ENCODE measurements around the gene SLC29A1.

Gene SLC29A1

DNA sequence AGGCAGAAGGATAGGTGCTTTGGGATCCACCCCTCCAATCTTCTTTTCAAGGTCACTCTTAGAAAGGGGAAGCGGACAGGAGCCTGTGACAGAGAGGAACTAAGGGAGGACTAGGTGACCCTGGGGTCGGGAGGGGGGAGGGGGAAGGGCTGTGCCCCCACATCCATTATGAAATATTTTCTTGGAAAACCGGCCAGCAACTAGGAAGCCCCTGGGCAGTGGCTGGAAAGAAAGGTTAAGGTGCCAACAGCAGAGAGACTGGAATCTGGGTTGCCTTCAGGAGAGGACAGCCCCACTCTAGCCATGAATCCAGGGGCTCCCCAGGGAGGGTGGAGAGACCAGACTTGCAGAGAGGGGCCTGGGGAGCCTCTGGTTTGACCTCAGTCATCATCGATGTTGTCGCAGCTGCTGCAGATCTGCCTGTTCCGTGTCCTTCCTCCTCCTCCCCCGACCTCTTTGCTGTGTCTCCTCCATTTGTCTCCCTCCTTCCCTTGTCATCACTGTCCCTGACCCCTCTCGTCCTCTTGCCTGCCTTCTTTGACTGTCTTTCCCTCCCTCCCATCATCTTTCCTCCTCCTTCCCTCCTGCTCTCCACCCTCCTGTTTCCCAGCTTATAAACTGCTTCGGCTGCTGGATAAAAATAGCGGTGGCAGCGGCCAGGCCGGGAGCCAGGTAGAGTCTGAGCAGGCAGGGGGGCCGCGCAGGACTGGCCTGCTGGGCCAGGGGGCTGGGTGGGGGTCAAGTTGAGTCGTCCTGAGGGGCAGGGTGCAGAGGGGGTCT lies 3.2 kb downstream of the SLC29A1 start:
- H3K4me1 ChIP-seq (ENCODE audit: low read length), result peaks cover 36% of the 10 kb centered on the region
- TF ChIP-seq EZH2phosphoT487 (IDR thresholded peaks at IDR 0.05; ENCODE audit: low read depth), result no peak
- TF ChIP-seq, protein P1, sequence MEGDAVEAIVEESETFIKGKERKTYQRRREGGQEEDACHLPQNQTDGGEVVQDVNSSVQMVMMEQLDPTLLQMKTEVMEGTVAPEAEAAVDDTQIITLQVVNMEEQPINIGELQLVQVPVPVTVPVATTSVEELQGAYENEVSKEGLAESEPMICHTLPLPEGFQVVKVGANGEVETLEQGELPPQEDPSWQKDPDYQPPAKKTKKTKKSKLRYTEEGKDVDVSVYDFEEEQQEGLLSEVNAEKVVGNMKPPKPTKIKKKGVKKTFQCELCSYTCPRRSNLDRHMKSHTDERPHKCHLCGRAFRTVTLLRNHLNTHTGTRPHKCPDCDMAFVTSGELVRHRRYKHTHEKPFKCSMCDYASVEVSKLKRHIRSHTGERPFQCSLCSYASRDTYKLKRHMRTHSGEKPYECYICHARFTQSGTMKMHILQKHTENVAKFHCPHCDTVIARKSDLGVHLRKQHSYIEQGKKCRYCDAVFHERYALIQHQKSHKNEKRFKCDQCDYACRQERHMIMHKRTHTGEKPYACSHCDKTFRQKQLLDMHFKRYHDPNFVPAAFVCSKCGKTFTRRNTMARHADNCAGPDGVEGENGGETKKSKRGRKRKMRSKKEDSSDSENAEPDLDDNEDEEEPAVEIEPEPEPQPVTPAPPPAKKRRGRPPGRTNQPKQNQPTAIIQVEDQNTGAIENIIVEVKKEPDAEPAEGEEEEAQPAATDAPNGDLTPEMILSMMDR (IDR thresholded peaks at IDR 0.05; ENCODE audit: low read depth, low read length), result no peak
- H3K9me3 ChIP-seq (ENCODE audit: insufficient read depth, low read length), result no peaks in the 10 kb centered on the region
- H3K27ac ChIP-seq (ENCODE audit: low read length), result peak overlapping the region; percentile 36; the same call in 1 of the 2 replicates
- peaks cover 57% of the 10 kb centered on the region for H3K79me2 ChIP-seq (ENCODE audit: low read length)
- no peak overlapping the region for H2AFZ ChIP-seq (ENCODE audit: low read depth, low read length)
- H3K9ac ChIP-seq (ENCODE audit: low read length), result peak overlapping the region; percentile 2; the same call in 1 of the 2 replicates
- H3K27me3 ChIP-seq (ENCODE audit: low read depth, low read length), result no peaks in the 10 kb centered on the region
- H3K36me3 ChIP-seq (replicated peaks; ENCODE audit: low read depth, low read length), result peaks cover 44% of the 10 kb centered on the region
- H3K4me3 ChIP-seq (ENCODE audit: low read length), result peak overlapping the region; percentile 83; the same call in 1 of the 2 replicates
- peaks cover 45% of the 10 kb centered on the region for H4K20me1 ChIP-seq (ENCODE audit: insufficient read depth, low read length)
- peak overlapping the region; percentile 45 for H3K4me2 ChIP-seq (ENCODE audit: low read length)

DNA sequence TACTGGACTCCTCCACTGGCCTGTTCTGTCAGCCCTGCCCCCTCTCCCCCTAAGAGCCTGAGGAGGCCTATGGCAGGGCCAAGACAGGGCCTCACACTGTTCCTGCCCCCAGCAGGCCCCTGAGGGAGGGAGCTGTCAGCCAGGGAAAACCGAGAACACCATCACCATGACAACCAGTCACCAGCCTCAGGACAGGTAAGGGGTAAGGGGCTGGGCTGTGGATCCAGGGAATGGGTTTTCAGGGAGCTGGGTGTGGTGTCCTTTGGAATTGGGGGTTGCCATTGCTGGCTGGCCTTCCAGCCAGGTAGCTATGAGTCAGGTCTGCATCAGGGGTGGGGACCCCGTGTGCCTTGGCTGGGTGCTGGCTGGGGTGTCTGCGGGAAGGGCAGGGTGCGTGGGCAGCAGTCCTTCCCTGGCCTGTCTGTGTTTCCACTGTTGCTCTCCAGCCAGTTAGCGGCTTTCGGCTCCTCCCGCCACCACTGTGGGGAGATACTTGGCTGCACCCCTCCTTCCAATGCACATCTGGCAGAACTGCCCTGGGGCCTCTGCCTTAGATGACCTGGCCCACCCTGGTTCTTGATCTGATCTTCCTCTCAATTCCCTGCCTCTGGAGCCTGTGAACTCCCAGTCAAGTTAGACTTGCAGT lies 3.9 kb downstream of the SLC29A1 start:
- H3K79me2 ChIP-seq (ENCODE audit: low read length), result peaks cover 57% of the 10 kb centered on the region
- TF ChIP-seq EZH2phosphoT487 (IDR thresholded peaks at IDR 0.05; ENCODE audit: low read depth), result no peak
- TF ChIP-seq, protein P1 (IDR thresholded peaks at IDR 0.05; ENCODE audit: low read depth, low read length), result no peak
- no peak overlapping the region for H3K9ac ChIP-seq (ENCODE audit: low read length)
- no peak overlapping the region for H3K27ac ChIP-seq (ENCODE audit: low read length)
- no peak overlapping the region for H3K4me2 ChIP-seq (ENCODE audit: low read length)
- H4K20me1 ChIP-seq (ENCODE audit: insufficient read depth, low read length), result peaks cover 45% of the 10 kb centered on the region
- no peaks in the 10 kb centered on the region for H3K9me3 ChIP-seq (ENCODE audit: insufficient read depth, low read length)
- no peak overlapping the region for H2AFZ ChIP-seq (ENCODE audit: low read depth, low read length)
- peaks cover 50% of the 10 kb centered on the region for H3K36me3 ChIP-seq (replicated peaks; ENCODE audit: low read depth, low read length)
- peaks cover 31% of the 10 kb centered on the region for H3K4me1 ChIP-seq (ENCODE audit: low read length)
- H3K27me3 ChIP-seq (ENCODE audit: low read depth, low read length), result no peaks in the 10 kb centered on the region
- H3K4me3 ChIP-seq (ENCODE audit: low read length), result no peak overlapping the region

DNA sequence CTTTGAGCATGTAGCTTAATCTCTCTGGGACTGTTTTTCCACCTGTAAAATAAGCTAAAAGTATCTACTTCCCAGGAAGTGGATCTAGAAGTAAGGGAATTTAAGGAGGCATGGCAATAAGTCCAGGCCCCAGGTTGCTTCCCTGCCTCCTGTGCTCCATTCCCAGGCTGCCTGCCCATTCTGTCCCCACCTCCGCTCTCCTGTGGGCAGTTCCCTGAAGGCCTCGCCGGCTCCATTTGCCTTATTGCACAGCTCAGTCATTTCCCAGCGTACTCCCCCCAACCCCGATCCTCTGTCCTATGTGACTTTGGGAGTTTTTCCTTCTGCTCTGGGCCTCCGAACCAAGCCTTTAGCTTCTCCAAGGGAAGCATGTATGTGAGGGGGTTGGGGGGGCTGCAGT lies 4.6 kb downstream of the SLC29A1 start:
- Histone ChIP-seq H3K36me3 (replicated peaks; ENCODE audit: low read depth, low read length) (peaks cover 58% of the 10 kb centered on the region), H3K4me2 (ENCODE audit: low read length) (no peak overlapping the region), H3K4me1 (ENCODE audit: low read length) (peaks cover 23% of the 10 kb centered on the region), H3K9me3 (ENCODE audit: insufficient read depth, low read length) (no peaks in the 10 kb centered on the region), H3K9ac (ENCODE audit: low read length) (no peak overlapping the region), H3K27ac (ENCODE audit: low read length) (no peak overlapping the region), H3K79me2 (ENCODE audit: low read length) (peaks cover 54% of the 10 kb centered on the region), H2AFZ (ENCODE audit: low read depth, low read length) (no peak overlapping the region), H3K4me3 (ENCODE audit: low read length) (no peak overlapping the region), H3K27me3 (ENCODE audit: low read depth, low read length) (no peaks in the 10 kb centered on the region), H4K20me1 (ENCODE audit: insufficient read depth, low read length) (peaks cover 45% of the 10 kb centered on the region)
- TF ChIP-seq, protein P1 (IDR thresholded peaks at IDR 0.05; ENCODE audit: low read depth, low read length), result no peak
- no peak for TF ChIP-seq EZH2phosphoT487 (IDR thresholded peaks at IDR 0.05; ENCODE audit: low read depth)

DNA sequence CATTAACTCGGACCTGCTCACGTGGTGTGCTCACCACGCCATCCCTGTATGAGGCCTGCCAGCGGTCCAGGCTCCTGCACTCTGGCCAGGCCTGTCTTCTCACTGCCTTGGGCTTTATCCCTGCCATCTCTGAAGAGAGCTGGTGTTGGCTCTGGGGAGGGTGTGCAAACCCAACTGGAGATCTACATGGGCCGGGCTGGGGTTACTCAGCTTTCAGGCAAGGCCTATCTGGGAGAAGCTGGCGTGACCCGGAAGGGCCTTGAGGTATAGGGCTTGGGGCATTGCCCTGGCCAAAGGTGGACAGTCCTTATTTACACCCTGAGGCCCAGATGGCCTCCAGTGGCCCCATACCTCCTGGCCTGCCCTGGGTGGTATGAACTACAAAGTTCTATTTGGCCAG lies 5.0 kb downstream of the SLC29A1 start:
- peaks cover 45% of the 10 kb centered on the region for H4K20me1 ChIP-seq (ENCODE audit: insufficient read depth, low read length)
- no peaks in the 10 kb centered on the region for H3K9me3 ChIP-seq (ENCODE audit: insufficient read depth, low read length)
- TF ChIP-seq, protein P1 (IDR thresholded peaks at IDR 0.05; ENCODE audit: low read depth, low read length), result no peak
- TF ChIP-seq EZH2phosphoT487 (IDR thresholded peaks at IDR 0.05; ENCODE audit: low read depth), result no peak
- H3K79me2 ChIP-seq (ENCODE audit: low read length), result peaks cover 53% of the 10 kb centered on the region
- H3K27me3 ChIP-seq (ENCODE audit: low read depth, low read length), result no peaks in the 10 kb centered on the region
- peaks cover 23% of the 10 kb centered on the region for H3K4me1 ChIP-seq (ENCODE audit: low read length)
- H3K36me3 ChIP-seq (replicated peaks; ENCODE audit: low read depth, low read length), result peaks cover 62% of the 10 kb centered on the region
- no peak overlapping the region for H3K27ac ChIP-seq (ENCODE audit: low read length)
- no peak overlapping the region for H3K4me3 ChIP-seq (ENCODE audit: low read length)
- no peak overlapping the region for H3K9ac ChIP-seq (ENCODE audit: low read length)
- H3K4me2 ChIP-seq (ENCODE audit: low read length), result no peak overlapping the region
- no peak overlapping the region for H2AFZ ChIP-seq (ENCODE audit: low read depth, low read length)
